HEK293T (cell line): Measurements from ENCODE around the gene PTCD2.

ENCODE experiments used
- ARNT ChIP-seq: fragments of 450-650 bp; IDR thresholded peaks from 2 replicates; pipeline ENCODE4 v1.6.1; 2017; ENCODE audit warnings: mild to moderate bottlenecking
- BHLHE40 ChIP-seq: fragments of 450-650 bp; IDR thresholded peaks from 2 replicates; pipeline ENCODE4 v1.6.1; 2016; ENCODE audit warnings: mild to moderate bottlenecking, moderate library complexity, borderline replicate concordance
- FOXK2 ChIP-seq: fragments of 450-650 bp; IDR thresholded peaks from 2 replicates; pipeline ENCODE4 v1.6.1; 2016; ENCODE audit warnings: mild to moderate bottlenecking
- HDGF ChIP-seq: fragments of 450-650 bp; IDR thresholded peaks from 2 replicates; pipeline ENCODE4 v1.6.1; 2017; ENCODE audit warnings: antibody characterized with exemption, borderline replicate concordance
- NFRKB ChIP-seq: fragments of 450-650 bp; IDR thresholded peaks from 2 replicates; pipeline ENCODE4 v1.6.1; 2016; ENCODE audit warnings: mild to moderate bottlenecking, moderate library complexity
- SP1 ChIP-seq: fragments of 450-650 bp; IDR thresholded peaks from 2 replicates; pipeline ENCODE4 v1.6.1; 2017
- SUZ12 ChIP-seq: fragments of 450-650 bp; IDR thresholded peaks from 2 replicates; pipeline ENCODE4 v1.6.1; 2016; ENCODE audit warnings: mild to moderate bottlenecking

- TF ChIP-seq SUZ12, result no peak
- TF ChIP-seq ARNT, result no peak
- no peak for TF ChIP-seq NFRKB
- TF ChIP-seq FOXK2, result no peak
- TF ChIP-seq BHLHE40, result no peak
- TF ChIP-seq SP1, result no peak
- TF ChIP-seq HDGF, result no peak
Measured at GRCh38 chr5:72397836-72398235, 77.7 kb downstream of the PTCD2 start.
